ENCODE data around the gene R3HDM1. TPM values are rescaled to one million over a fixed set of nuclear protein-coding genes. Genes with fewer than 3 reads are reported as not detected.
"Not testable (repeated sequence)": the region's sequence is repeated elsewhere in the genome, so short reads cannot be mapped to it uniquely, and the experiment has no call there.

The R3HDM1 gene
- total and polyA plus RNA-seq, 2 donors = 17.4 to 19.3 TPM

DNA sequence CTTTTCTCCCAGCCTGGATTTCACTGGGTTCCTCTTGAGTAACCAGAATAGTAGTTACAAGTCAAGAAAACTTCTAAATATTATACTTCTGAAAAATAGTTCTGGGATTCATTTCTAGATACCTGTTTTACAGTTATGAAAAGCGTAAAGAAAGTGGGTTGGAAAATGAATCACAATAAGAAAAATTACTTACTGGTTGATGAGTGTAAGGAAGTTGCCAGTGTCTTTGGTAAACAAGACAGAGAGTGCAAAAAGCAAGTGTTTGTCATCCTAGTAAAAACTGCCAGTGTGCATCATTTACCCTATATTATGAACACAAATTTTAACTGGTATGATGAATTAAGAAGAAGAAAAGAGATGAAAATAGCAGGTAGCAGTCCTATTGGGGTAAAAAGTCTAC lies 88.9 kb downstream of the R3HDM1 start:
- Histone ChIP-seq H3K27ac (ENCODE audit: low read depth in 1 of 2, low read length in 1 of 2) (no peak overlapping the region), H3K36me3 (ENCODE audit: control insufficient read depth in 2 of 2, insufficient read depth in 2 of 2, low read length in 1 of 2) (peaks cover 4 to 11% of the 10 kb centered on the region in 2 donors), H3K4me1 (ENCODE audit: control insufficient read depth in 2 of 2, insufficient read depth in 2 of 2, low read length in 2 of 2) (no peaks in the 10 kb centered on the region), H3K27me3 (ENCODE audit: control insufficient read depth in 2 of 2, insufficient read depth in 1 of 2, low read length in 1 of 2) (no peaks in the 10 kb centered on the region), H3K4me3 (ENCODE audit: low read length in 2 of 2) (no peak overlapping the region), H3K9me3 (ENCODE audit: control insufficient read depth in 2 of 2, insufficient read depth in 1 of 2, low read length in 1 of 2) (no peaks in the 10 kb centered on the region)
- WGBS = 96% methylated on average over 1 of the region's 1 CpG
- no peak for DNase-seq (ENCODE audit: low read depth in 6 of 9, low spot score in 9 of 9)

DNA sequence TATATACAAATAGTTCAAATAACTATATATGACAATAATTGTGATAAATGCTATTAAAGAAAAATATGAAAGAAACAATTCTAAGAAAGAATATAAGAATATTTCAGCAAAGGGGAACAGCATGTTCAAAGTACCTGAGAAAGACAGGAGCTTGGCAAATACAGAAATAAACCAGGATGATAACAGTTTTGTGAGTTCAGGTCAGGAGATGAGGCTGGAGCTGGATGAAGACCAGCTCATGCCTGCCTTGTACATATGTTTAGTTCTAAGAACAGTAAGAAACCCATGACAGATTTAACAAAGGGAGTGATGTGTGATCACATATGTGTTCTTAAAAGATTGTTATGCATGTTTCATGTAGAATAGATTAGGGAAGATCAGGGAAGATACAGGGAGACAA lies 98.2 kb downstream of the R3HDM1 start:
- H3K27me3 ChIP-seq (ENCODE audit: control insufficient read depth in 2 of 2, insufficient read depth in 1 of 2, low read length in 1 of 2) = no peaks in the 10 kb centered on the region
- H3K4me1 ChIP-seq (ENCODE audit: control insufficient read depth in 2 of 2, insufficient read depth in 2 of 2, low read length in 2 of 2) = no peaks in the 10 kb centered on the region
- H3K36me3 ChIP-seq (ENCODE audit: control insufficient read depth in 2 of 2, insufficient read depth in 2 of 2, low read length in 1 of 2) = peaks cover 4 to 14% of the 10 kb centered on the region in 2 donors
- DNase-seq (ENCODE audit: low read depth in 6 of 9, low spot score in 9 of 9) = no peak
- no peak overlapping the region for H3K27ac ChIP-seq (ENCODE audit: low read depth in 1 of 2, low read length in 1 of 2)
- no peaks in the 10 kb centered on the region for H3K9me3 ChIP-seq (ENCODE audit: control insufficient read depth in 2 of 2, insufficient read depth in 1 of 2, low read length in 1 of 2)
- no peak overlapping the region for H3K4me3 ChIP-seq (ENCODE audit: low read length in 2 of 2)

DNA sequence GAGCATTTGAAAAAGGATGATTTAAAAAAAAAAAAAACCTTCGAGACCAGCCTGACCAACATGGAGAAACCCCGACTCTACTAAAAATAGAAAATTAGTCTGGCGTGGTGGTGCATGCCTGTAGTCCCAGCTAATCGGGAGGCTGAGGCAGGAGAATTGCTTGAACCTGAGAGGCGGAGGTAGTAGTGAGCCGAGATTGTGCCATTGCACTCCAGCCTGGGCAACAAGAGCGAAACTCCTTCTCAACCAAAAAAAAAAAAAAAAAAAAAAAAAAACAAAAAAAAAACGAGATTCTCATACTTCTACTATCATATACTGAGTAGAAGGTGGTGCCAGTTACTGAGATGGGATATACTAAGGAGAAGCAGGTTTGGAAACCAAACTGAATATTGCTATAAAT lies 98.8 kb downstream of the R3HDM1 start:
- H3K36me3 ChIP-seq (ENCODE audit: control insufficient read depth in 2 of 2, insufficient read depth in 2 of 2, low read length in 1 of 2) = peaks cover under 1 to 14% of the 10 kb centered on the region in 2 donors
- H3K4me3 ChIP-seq (ENCODE audit: low read length in 2 of 2); DNase-seq (ENCODE audit: low read depth in 6 of 9, low spot score in 9 of 9); H3K27me3 ChIP-seq (ENCODE audit: control insufficient read depth in 2 of 2, insufficient read depth in 1 of 2, low read length in 1 of 2); H3K27ac ChIP-seq (ENCODE audit: low read depth in 1 of 2, low read length in 1 of 2); H3K9me3 ChIP-seq (ENCODE audit: control insufficient read depth in 2 of 2, insufficient read depth in 1 of 2, low read length in 1 of 2); H3K4me1 ChIP-seq (ENCODE audit: control insufficient read depth in 2 of 2, insufficient read depth in 2 of 2, low read length in 2 of 2): not testable (repeated sequence)
- 97% methylated on average over 8 of the region's 8 CpGs for WGBS

DNA sequence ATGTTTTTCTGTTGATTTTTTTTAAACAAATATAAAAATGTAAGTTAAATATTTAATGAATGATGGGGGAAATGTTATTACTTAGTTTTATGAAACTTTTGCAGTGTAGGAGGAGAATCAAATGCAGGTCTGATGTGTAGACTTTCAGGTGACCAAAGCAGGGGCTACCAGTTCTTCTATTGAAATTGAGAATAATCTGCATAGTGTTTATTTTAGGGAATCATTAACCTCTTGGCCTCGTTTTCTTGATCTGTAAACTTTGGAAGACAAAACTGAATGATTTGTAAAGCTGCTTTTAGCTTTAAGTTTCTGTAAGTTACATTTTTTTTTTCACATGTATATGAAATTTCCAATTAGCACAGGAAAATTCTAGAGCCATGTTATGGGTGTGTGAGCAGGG lies 99.2 kb downstream of the R3HDM1 start:
- 97% methylated on average over 1 of the region's 1 CpG for WGBS
- peaks cover 3 to 19% of the 10 kb centered on the region in 2 donors for H3K36me3 ChIP-seq (ENCODE audit: control insufficient read depth in 2 of 2, insufficient read depth in 2 of 2, low read length in 1 of 2)
- no peaks in the 10 kb centered on the region for H3K4me1 ChIP-seq (ENCODE audit: control insufficient read depth in 2 of 2, insufficient read depth in 2 of 2, low read length in 2 of 2)
- H3K27ac ChIP-seq (ENCODE audit: low read depth in 1 of 2, low read length in 1 of 2) = no peak overlapping the region
- DNase-seq (ENCODE audit: low read depth in 6 of 9, low spot score in 9 of 9) = no peak
- no peak overlapping the region for H3K4me3 ChIP-seq (ENCODE audit: low read length in 2 of 2)
- H3K9me3 ChIP-seq (ENCODE audit: control insufficient read depth in 2 of 2, insufficient read depth in 1 of 2, low read length in 1 of 2) = no peaks in the 10 kb centered on the region
- no peaks in the 10 kb centered on the region for H3K27me3 ChIP-seq (ENCODE audit: control insufficient read depth in 2 of 2, insufficient read depth in 1 of 2, low read length in 1 of 2)

DNA sequence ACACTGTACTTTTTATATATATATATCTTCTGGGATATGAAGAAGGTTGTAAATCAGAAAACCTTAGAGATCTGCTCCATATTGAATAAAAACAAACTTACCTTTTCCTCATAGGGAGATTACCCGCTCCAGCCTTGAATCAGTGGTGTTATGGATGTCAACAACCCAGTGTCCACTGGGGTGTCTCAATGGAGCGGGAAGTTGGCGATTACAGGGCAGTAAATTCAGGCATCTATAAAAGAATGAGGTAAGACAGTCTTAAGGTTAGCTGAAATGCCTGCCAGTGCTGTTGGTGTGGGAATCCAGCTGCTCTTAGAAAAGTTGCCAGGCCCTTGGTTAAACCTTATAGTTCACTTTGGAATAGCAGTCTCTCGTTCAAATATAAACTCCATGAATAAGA lies 102.3 kb downstream of the R3HDM1 start:
- H3K36me3 ChIP-seq (ENCODE audit: control insufficient read depth in 2 of 2, insufficient read depth in 2 of 2, low read length in 1 of 2) = peaks cover 11 to 37% of the 10 kb centered on the region in 2 donors
- 97% methylated on average over 4 of the region's 4 CpGs for WGBS
- H3K4me1 ChIP-seq (ENCODE audit: control insufficient read depth in 2 of 2, insufficient read depth in 2 of 2, low read length in 2 of 2) = no peaks in the 10 kb centered on the region
- H3K27ac ChIP-seq (ENCODE audit: low read depth in 1 of 2, low read length in 1 of 2) = no peak overlapping the region
- H3K27me3 ChIP-seq (ENCODE audit: control insufficient read depth in 2 of 2, insufficient read depth in 1 of 2, low read length in 1 of 2) = no peaks in the 10 kb centered on the region
- no peak overlapping the region for H3K4me3 ChIP-seq (ENCODE audit: low read length in 2 of 2)
- no peaks in the 10 kb centered on the region for H3K9me3 ChIP-seq (ENCODE audit: control insufficient read depth in 2 of 2, insufficient read depth in 1 of 2, low read length in 1 of 2)
- DNase-seq (ENCODE audit: low read depth in 6 of 9, low spot score in 9 of 9) = no peak

DNA sequence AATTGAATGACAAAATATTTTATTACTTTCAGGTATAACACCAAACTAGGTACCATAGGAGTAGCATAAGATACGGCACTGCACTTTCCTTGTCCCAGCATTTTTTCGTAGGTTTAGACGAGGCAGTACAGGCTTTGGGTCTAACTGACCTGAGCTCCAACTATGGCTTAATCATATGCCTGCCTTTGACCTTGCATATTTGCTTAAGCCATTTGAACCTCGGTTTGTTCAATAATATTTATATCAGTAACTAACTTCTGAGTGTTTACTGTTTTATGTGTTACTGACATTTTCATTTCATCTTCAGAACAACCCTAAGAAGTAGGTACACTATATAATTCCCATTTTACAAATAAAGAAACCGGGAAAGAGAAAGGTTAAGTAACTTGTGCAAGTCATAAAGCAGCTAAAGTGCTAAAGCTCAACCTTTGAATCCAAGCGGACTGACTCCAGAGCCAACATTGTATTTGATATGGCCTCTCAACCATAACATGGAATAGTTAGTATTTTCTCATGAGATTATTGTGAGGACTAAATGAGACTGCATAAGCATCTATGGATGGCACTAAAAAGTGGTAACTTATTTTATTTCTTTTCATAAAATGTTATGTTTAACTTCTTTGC lies 104.0 kb downstream of the R3HDM1 start:
- Histone ChIP-seq H3K9me3 (ENCODE audit: control insufficient read depth in 2 of 2, insufficient read depth in 1 of 2, low read length in 1 of 2) (no peaks in the 10 kb centered on the region), H3K27ac (ENCODE audit: low read depth in 1 of 2, low read length in 1 of 2) (no peak overlapping the region), H3K4me1 (ENCODE audit: control insufficient read depth in 2 of 2, insufficient read depth in 2 of 2, low read length in 2 of 2) (no peaks in the 10 kb centered on the region), H3K36me3 (ENCODE audit: control insufficient read depth in 2 of 2, insufficient read depth in 2 of 2, low read length in 1 of 2) (peaks cover 15 to 47% of the 10 kb centered on the region in 2 donors), H3K4me3 (ENCODE audit: low read length in 2 of 2) (no peak overlapping the region), H3K27me3 (ENCODE audit: control insufficient read depth in 2 of 2, insufficient read depth in 1 of 2, low read length in 1 of 2) (no peaks in the 10 kb centered on the region)
- no peak for DNase-seq (ENCODE audit: low read depth in 6 of 9, low spot score in 9 of 9)
- 98% methylated on average over 6 of the region's 6 CpGs for WGBS

DNA sequence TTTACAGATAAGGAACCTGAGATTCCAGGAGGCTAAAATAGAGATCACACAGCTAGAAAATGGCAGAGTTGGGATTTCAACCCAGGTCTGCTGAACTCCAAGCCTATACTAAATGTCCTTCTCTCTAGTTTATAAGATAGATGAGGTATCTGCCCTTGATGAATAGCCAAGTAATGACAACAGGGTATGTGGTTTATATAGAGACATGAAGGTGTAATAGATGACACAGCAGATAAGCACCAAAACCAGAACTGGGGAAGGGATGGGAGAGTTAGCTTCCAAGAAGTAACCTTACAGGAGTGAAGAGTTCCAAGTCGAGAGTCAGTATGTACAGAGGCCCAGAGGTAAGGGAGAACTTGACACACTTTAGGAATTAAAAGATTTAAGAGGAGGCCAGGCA lies 105.7 kb downstream of the R3HDM1 start:
- Histone ChIP-seq H3K27me3 (ENCODE audit: control insufficient read depth in 2 of 2, insufficient read depth in 1 of 2, low read length in 1 of 2) (no peaks in the 10 kb centered on the region), H3K4me3 (ENCODE audit: low read length in 2 of 2) (no peak overlapping the region), H3K27ac (ENCODE audit: low read depth in 1 of 2, low read length in 1 of 2) (no peak overlapping the region), H3K4me1 (ENCODE audit: control insufficient read depth in 2 of 2, insufficient read depth in 2 of 2, low read length in 2 of 2) (no peaks in the 10 kb centered on the region), H3K9me3 (ENCODE audit: control insufficient read depth in 2 of 2, insufficient read depth in 1 of 2, low read length in 1 of 2) (no peaks in the 10 kb centered on the region), H3K36me3 (ENCODE audit: control insufficient read depth in 2 of 2, insufficient read depth in 2 of 2, low read length in 1 of 2) (peaks cover 18 to 50% of the 10 kb centered on the region in 2 donors)
- WGBS = 96% methylated on average over 1 of the region's 1 CpG
- DNase-seq (ENCODE audit: low read depth in 6 of 9, low spot score in 9 of 9) = no peak

DNA sequence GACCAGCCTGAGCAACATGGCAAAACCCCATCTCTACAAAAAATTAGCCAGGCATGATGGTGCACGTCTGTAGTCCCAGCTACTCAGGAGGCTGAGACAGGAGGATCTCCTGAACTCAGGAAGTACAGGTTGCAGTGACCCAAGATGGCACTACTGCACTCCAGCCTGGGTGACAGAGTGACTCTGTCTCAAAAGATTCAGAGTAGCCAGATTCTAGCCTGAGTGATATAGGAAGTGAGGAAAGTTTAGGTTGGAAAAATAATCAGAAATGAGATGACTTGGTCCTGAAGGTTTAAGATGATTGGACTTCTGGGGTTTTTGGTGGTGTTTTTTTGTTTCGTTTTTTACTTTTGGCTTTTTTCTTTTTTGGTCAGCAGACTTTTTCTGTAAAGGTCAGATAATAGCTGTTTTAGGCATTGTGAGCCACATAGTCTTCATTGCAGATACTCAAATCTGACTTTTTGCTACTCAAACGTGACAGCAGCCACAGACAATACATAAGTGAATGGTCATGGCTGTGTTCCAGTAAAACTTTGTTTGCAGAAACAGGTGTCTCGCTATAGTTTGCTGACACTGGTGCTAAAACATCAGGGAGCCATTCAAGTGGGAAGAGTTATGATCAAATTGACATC lies 106.3 kb downstream of the R3HDM1 start:
- DNase-seq (ENCODE audit: low read depth in 6 of 9, low spot score in 9 of 9) = no peak
- H3K27me3 ChIP-seq (ENCODE audit: control insufficient read depth in 2 of 2, insufficient read depth in 1 of 2, low read length in 1 of 2) = no peaks in the 10 kb centered on the region
- peaks cover 18 to 46% of the 10 kb centered on the region in 2 donors for H3K36me3 ChIP-seq (ENCODE audit: control insufficient read depth in 2 of 2, insufficient read depth in 2 of 2, low read length in 1 of 2)
- no peak overlapping the region for H3K27ac ChIP-seq (ENCODE audit: low read depth in 1 of 2, low read length in 1 of 2)
- no peak overlapping the region for H3K4me3 ChIP-seq (ENCODE audit: low read length in 2 of 2)
- WGBS = 94% methylated on average over 4 of the region's 4 CpGs
- no peaks in the 10 kb centered on the region for H3K9me3 ChIP-seq (ENCODE audit: control insufficient read depth in 2 of 2, insufficient read depth in 1 of 2, low read length in 1 of 2)
- no peaks in the 10 kb centered on the region for H3K4me1 ChIP-seq (ENCODE audit: control insufficient read depth in 2 of 2, insufficient read depth in 2 of 2, low read length in 2 of 2)

DNA sequence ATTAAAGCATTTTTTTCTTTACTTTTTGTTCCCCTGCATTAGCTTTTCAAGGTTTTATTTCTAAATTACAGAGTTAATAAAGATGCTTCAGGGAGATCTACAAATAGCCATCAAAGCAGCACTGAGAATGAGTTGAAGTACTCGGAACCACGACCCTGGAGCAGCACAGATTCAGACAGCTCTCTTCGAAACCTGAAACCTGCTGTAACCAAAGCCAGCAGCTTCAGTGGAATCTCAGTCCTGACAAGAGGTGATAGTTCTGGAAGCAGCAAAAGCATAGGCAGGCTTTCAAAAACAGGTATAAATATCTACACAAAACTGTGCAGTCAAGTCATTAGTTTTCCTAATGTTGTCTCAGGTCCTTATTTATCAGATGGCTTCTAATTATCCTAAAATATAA lies 107.5 kb downstream of the R3HDM1 start:
- peaks cover 18 to 42% of the 10 kb centered on the region in 2 donors for H3K36me3 ChIP-seq (ENCODE audit: control insufficient read depth in 2 of 2, insufficient read depth in 2 of 2, low read length in 1 of 2)

More for the DNA sequence above, 107.5 kb downstream of the R3HDM1 start:
- Histone ChIP-seq H3K9me3 (ENCODE audit: control insufficient read depth in 2 of 2, insufficient read depth in 1 of 2, low read length in 1 of 2) (no peaks in the 10 kb centered on the region), H3K27me3 (ENCODE audit: control insufficient read depth in 2 of 2, insufficient read depth in 1 of 2, low read length in 1 of 2) (no peaks in the 10 kb centered on the region), H3K27ac (ENCODE audit: low read depth in 1 of 2, low read length in 1 of 2) (no peak overlapping the region), H3K4me3 (ENCODE audit: low read length in 2 of 2) (no peak overlapping the region), H3K4me1 (ENCODE audit: control insufficient read depth in 2 of 2, insufficient read depth in 2 of 2, low read length in 2 of 2) (no peaks in the 10 kb centered on the region)
- 92% methylated on average over 3 of the region's 3 CpGs for WGBS
- DNase-seq (ENCODE audit: low read depth in 6 of 9, low spot score in 9 of 9) = no peak
